Uterine smooth muscle cell (primary cell): ENCODE measurements around the gene PCDHA11. TPM values are rescaled to one million over a fixed set of nuclear protein-coding genes. Genes with fewer than 3 reads are reported as not detected.

Experiments used
- total RNA-seq: library from RNA; depleted of rRNA; stranded (reverse); fragments of >200 nt; gene quantifications from 2 replicates; pipeline ENCODE4 v1.2.3, GENCODE V29; 2014

PCDHA11 gene
- 0.22 and 0.50 TPM in 2 replicates for total RNA-seq

GRCh38 chr5:140868721-140869554 is at the start of gene PCDHA11:
Gene PCDHA11 (plus strand): TSS chr5:140868957. CDS start chr5:140869104, 147 bp downstream.

GRCh38 chr5:140821375-140822280 is 47.1 kb upstream of the PCDHA11 start, which contains the start of gene PCDHA5:
Gene PCDHA5 (plus strand): TSS chr5:140821613.

GRCh38 chr5:140827704-140828361 is 40.9 kb upstream of the PCDHA11 start, which contains the start of gene PCDHA6:
Gene PCDHA6 (plus strand): TSS chr5:140827960. CDS start chr5:140828092, 132 bp downstream.

GRCh38 chr5:140833993-140834392 is 34.8 kb upstream of the PCDHA11 start, which contains the start of gene PCDHA7:
Gene PCDHA7 (plus strand): TSS chr5:140834269. CDS start chr5:140834384, 115 bp downstream.

GRCh38 chr5:140840978-140841962 is 27.5 kb upstream of the PCDHA11 start, which contains the start of gene PCDHA8:
Gene PCDHA8 (plus strand): TSS chr5:140841187. CDS start chr5:140841322, 135 bp downstream.

DNA sequence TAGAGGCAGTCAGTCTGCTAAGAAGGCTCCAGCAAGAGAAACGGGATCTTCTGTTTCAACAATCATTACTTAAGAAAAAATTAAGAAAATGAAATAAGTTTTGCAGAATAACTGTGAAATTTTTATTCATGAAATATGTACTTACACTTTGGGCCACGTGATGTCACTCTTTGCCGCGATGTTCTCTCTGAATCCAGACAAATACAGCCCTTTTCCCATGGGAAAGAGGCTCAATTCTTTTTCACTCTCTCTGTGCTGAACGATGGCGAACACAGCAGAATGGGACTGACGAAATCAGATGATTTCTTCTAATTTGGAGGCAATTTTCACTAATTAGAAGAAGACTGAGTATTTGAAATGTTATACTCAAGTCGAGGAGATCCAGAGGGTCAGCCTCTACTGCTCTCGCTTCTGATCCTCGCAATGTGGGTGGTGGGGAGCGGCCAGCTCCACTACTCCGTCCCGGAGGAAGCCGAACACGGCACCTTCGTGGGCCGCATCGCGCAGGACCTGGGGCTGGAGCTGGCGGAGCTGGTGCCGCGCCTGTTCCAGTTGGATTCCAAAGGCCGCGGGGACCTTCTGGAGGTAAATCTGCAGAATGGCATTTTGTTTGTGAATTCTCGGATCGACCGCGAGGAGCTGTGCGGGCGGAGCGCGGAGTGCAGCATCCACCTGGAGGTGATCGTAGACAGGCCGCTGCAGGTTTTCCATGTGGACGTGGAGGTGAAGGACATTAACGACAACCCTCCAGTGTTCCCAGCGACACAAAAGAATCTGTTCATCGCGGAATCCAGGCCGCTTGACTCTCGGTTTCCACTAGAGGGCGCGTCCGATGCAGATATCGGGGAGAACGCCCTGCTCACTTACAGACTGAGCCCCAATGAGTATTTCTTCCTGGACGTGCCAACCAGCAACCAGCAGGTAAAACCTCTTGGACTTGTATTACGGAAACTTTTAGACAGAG is 20.3 kb upstream of the PCDHA11 start, which contains the start of gene PCDHA9:
Gene PCDHA9, plus strand, starts transcription at position 244 of the 964 bp plus-strand sequence. Its CDS starts 114 bp downstream, at position 358.

GRCh38 chr5:140855772-140856674 is 12.7 kb upstream of the PCDHA11 start, which contains the start of gene PCDHA10:
Gene PCDHA10 (plus strand): TSS chr5:140855897. CDS start chr5:140856049, 152 bp downstream.

DNA sequence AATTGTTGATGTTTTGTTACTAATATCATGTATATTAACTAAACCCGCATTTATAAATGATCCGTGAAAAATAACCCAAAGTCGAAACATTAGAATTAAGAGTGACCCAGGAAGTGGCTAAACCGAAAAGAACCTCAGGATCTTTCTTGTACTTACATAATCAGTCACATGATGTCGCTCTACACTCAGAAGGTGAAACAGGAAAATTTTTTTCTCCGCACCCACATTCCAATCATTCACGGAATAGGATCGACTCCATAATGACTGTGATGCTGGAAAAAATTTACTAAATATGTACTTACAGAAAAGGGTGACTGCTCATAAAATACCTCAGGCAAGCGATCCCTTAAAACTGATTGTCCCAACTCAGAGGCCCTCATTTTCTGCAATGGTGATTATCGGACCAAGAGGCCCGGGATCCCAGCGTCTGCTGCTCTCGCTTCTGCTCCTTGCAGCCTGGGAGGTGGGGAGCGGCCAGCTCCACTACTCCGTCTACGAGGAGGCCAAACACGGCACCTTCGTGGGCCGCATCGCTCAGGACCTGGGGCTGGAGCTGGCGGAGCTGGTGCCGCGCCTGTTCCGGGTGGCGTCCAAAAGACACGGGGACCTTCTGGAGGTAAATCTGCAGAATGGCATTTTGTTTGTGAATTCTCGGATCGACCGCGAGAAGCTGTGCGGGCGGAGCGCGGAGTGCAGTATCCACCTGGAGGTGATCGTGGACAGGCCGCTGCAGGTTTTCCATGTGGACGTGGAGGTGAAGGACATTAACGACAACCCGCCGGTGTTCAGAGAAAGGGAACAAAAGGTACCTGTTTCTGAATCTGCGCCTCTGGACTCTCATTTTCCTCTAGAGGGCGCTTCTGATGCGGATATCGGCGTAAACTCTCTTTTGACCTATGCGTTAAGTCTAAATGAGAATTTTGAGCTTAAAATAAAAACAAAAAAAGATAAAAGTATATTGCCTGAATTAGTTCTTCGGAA is 6.6 kb downstream of the PCDHA11 start, which contains the start of gene PCDHA12:
Gene PCDHA12, plus strand, starts transcription at position 224 of the 981 bp plus-strand sequence. Its CDS starts 165 bp downstream, at position 389.

GRCh38 chr5:140881889-140882590 is 13.3 kb downstream of the PCDHA11 start, which contains the start of gene PCDHA13:
Gene PCDHA13 (plus strand): TSS chr5:140882124. CDS start chr5:140882269, 145 bp downstream.

Other genes with a start within 250 kb of the PCDHA11 start
- 0.11 and 0.25 TPM in 2 replicates for gene CD14, start 235.8 kb upstream of the PCDHA11 start, total RNA-seq
- gene TMCO6, start 229.5 kb upstream of the PCDHA11 start, total RNA-seq = 9.8 and 12.1 TPM in 2 replicates
- 22.8 and 31.7 TPM in 2 replicates for gene NDUFA2, start 221.3 kb upstream of the PCDHA11 start, total RNA-seq
- 101 and 140 TPM in 2 replicates for gene IK, start 221.1 kb upstream of the PCDHA11 start, total RNA-seq
- gene WDR55, start 204.1 kb upstream of the PCDHA11 start, total RNA-seq = 29.4 and 37.5 TPM in 2 replicates
- 0.12 and 0.33 TPM in 2 replicates for gene DND1, start 195.4 kb upstream of the PCDHA11 start, total RNA-seq
- gene HARS1, start 177.6 kb upstream of the PCDHA11 start, total RNA-seq = 70.7 and 107 TPM in 2 replicates
- gene HARS2, start 177.5 kb upstream of the PCDHA11 start, total RNA-seq = 38.0 and 38.8 TPM in 2 replicates
- 60.6 and 61.1 TPM in 2 replicates for gene ZMAT2, start 168.5 kb upstream of the PCDHA11 start, total RNA-seq
- under 0.01 TPM in 2 replicates for gene PCDHA1, start 82.8 kb upstream of the PCDHA11 start, total RNA-seq
- under 0.01 and 0.11 TPM in 2 replicates for gene PCDHA2, start 74.1 kb upstream of the PCDHA11 start, total RNA-seq
- under 0.01 and 0.25 TPM in 2 replicates for gene PCDHA3, start 67.9 kb upstream of the PCDHA11 start, total RNA-seq
- gene PCDHA4, start 61.9 kb upstream of the PCDHA11 start, total RNA-seq = 0.11 and 0.62 TPM in 2 replicates
- gene PCDHA5, start 47.3 kb upstream of the PCDHA11 start, total RNA-seq = 0.11 and 0.12 TPM in 2 replicates
- 0.77 and 1.4 TPM in 2 replicates for gene PCDHA6, start 41.0 kb upstream of the PCDHA11 start, total RNA-seq
- gene PCDHA7, start 34.7 kb upstream of the PCDHA11 start, total RNA-seq = 0.22 and 0.87 TPM in 2 replicates
- gene PCDHA8, start 27.8 kb upstream of the PCDHA11 start, total RNA-seq = 0.11 and 0.12 TPM in 2 replicates
- 0.11 and 0.12 TPM in 2 replicates for gene PCDHA9, start 20.6 kb upstream of the PCDHA11 start, total RNA-seq
- 0.33 and 0.37 TPM in 2 replicates for gene PCDHA10, start 13.1 kb upstream of the PCDHA11 start, total RNA-seq
- gene PCDHA12, start 6.4 kb downstream of the PCDHA11 start, total RNA-seq = 0.11 and 0.12 TPM in 2 replicates
- under 0.01 and 0.25 TPM in 2 replicates for gene PCDHA13, start 13.2 kb downstream of the PCDHA11 start, total RNA-seq
- 0.11 and 0.25 TPM in 2 replicates for gene PCDHAC1, start 57.3 kb downstream of the PCDHA11 start, total RNA-seq
- 0.55 and 1.9 TPM in 2 replicates for gene PCDHAC2, start 97.5 kb downstream of the PCDHA11 start, total RNA-seq
- gene PCDHB1, start 182.4 kb downstream of the PCDHA11 start, total RNA-seq = not detected in 2 replicates
- gene PCDHB2, start 225.7 kb downstream of the PCDHA11 start, total RNA-seq = 0.55 and 2.0 TPM in 2 replicates
- 0.75 and 0.77 TPM in 2 replicates for gene PCDHB3, start 231.5 kb downstream of the PCDHA11 start, total RNA-seq